GM03348 (cell line): Measurements from ENCODE around the gene CPB2.

Experiments
- DNase-seq: peaks from one replicate; pipeline ENCODE4 v3.0.0; 2012; ENCODE audit warnings: low spot score

Gene CPB2

GRCh38 chr13:46104868-46105267 is at the start of gene CPB2:
Gene CPB2, minus strand, starts transcription at chr13:46105033. Its CDS starts 24 bp downstream, at chr13:46105009.
- no peak for DNase-seq

GRCh38 chr13:46154136-46154801 is 49.4 kb upstream of the CPB2 start:
- no peak for DNase-seq

GRCh38 chr13:46152627-46153328 is 47.9 kb upstream of the CPB2 start:
- no peak for DNase-seq

GRCh38 chr13:46150134-46150693 is 45.4 kb upstream of the CPB2 start:
- DNase-seq = no peak

GRCh38 chr13:46149272-46150133 is 44.7 kb upstream of the CPB2 start:
- no peak for DNase-seq

GRCh38 chr13:46146898-46147297 is 42.1 kb upstream of the CPB2 start:
- DNase-seq = peak; percentile 61

- DNase-seq = no peak
Observed at GRCh38 chr13:46145950-46146349, 41.1 kb upstream of the CPB2 start.

GRCh38 chr13:46145135-46145534 is 40.3 kb upstream of the CPB2 start:
- no peak for DNase-seq

GRCh38 chr13:46143184-46143701 is 38.4 kb upstream of the CPB2 start:
- no peak for DNase-seq

GRCh38 chr13:46142776-46143175 is 37.9 kb upstream of the CPB2 start:
- DNase-seq = no peak

GRCh38 chr13:46140044-46140443 is 35.2 kb upstream of the CPB2 start:
- no peak for DNase-seq

- DNase-seq = no peak
Observed at GRCh38 chr13:46137627-46138317, 32.9 kb upstream of the CPB2 start.

- DNase-seq = no peak
Observed at GRCh38 chr13:46136688-46137087, 31.9 kb upstream of the CPB2 start.

GRCh38 chr13:46134961-46135522 is 30.2 kb upstream of the CPB2 start:
- DNase-seq = no peak

GRCh38 chr13:46134494-46134893 is 29.7 kb upstream of the CPB2 start:
- DNase-seq = no peak

GRCh38 chr13:46132109-46132508 is 27.3 kb upstream of the CPB2 start:
- no peak for DNase-seq

- DNase-seq = no peak
Observed at GRCh38 chr13:46131705-46132104, 26.9 kb upstream of the CPB2 start.

GRCh38 chr13:46129955-46130618 is 25.3 kb upstream of the CPB2 start:
- no peak for DNase-seq

- DNase-seq = no peak
Observed at GRCh38 chr13:46129124-46129523, 24.3 kb upstream of the CPB2 start.

- DNase-seq = no peak
Observed at GRCh38 chr13:46127358-46128023, 22.7 kb upstream of the CPB2 start.
